ENCODE data around the gene CRKL. TPM values are rescaled to one million over a fixed set of nuclear protein-coding genes. Genes with fewer than 3 reads are reported as not detected.

Gene CRKL, protein sequence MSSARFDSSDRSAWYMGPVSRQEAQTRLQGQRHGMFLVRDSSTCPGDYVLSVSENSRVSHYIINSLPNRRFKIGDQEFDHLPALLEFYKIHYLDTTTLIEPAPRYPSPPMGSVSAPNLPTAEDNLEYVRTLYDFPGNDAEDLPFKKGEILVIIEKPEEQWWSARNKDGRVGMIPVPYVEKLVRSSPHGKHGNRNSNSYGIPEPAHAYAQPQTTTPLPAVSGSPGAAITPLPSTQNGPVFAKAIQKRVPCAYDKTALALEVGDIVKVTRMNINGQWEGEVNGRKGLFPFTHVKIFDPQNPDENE
- 81.4 and 86.3 TPM in 2 replicates for total RNA-seq
- long read RNA-seq, full-length matches to known transcripts, result 1 of 48 reads
- long read RNA-seq, partial matches to known transcripts, result 5 of 48 reads
- long read RNA-seq, other reads (novel, unspliced or antisense), result 42 of 48 reads

DNA sequence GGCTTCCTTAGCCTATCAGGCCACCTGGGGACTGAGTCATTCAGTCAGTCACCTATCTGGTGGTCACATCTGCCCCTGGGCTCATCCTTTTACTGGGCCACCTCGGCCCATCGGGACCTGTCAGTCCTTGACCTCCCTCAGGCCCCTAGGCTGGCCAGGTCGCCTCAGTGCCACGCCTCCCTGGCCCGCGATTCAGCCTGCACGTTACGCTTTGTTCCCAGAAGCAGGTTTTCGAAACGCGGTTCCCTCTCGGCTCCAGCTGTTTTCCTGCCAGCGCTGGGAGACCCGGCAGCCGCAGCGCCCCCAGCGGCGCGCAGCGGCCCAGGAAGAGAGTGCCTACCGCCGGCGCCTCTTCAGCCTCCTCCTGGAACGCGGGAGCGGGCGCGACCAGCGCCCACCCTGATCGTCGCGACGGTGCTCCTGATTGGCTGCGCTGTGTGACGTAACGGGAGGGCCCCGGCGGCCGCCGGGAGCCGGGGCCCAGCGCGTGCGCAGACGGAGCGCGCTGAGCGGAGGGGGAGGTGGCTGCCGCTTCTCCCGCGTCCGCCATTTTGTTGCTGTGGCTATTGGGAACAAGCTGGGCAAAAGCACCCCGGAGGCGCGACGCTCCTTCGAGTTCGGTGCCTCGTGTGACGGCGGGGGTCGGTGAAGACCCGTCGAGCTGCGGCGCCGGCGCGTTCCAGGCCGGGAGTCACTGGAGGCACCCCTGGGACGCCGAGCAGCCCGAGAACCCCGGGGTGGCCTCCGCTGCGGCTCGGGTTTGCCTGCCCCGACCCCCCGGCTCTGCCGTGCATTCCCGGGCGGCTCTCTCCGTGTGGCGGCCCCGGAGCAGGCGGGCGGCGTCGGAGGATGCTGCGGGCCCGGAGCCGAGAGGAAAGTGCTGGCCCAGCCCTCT lies at the start of gene CRKL:
TSS of gene CRKL (plus strand) at position 492 of the 895 bp plus-strand sequence. CDS start 528 bp downstream, outside the sequence.
- H3K4me3 Mint-ChIP-seq (ENCODE audit: low read depth), result peak within 1 kb of the TSS; percentile 99
- H3K27me3 Mint-ChIP-seq, result no peaks in the 10 kb centered on the region
- peak; percentile 95 for DNase-seq (ENCODE audit: low spot score, unreplicated experiment)
- peak within 1 kb of the TSS; percentile 98 for H3K27ac Mint-ChIP-seq
- TF ChIP-seq, protein P1, sequence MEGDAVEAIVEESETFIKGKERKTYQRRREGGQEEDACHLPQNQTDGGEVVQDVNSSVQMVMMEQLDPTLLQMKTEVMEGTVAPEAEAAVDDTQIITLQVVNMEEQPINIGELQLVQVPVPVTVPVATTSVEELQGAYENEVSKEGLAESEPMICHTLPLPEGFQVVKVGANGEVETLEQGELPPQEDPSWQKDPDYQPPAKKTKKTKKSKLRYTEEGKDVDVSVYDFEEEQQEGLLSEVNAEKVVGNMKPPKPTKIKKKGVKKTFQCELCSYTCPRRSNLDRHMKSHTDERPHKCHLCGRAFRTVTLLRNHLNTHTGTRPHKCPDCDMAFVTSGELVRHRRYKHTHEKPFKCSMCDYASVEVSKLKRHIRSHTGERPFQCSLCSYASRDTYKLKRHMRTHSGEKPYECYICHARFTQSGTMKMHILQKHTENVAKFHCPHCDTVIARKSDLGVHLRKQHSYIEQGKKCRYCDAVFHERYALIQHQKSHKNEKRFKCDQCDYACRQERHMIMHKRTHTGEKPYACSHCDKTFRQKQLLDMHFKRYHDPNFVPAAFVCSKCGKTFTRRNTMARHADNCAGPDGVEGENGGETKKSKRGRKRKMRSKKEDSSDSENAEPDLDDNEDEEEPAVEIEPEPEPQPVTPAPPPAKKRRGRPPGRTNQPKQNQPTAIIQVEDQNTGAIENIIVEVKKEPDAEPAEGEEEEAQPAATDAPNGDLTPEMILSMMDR (IDR thresholded peaks at IDR 0.05; ENCODE audit: unreplicated experiment), result peak; percentile 95
- peaks cover 3% of the 10 kb centered on the region for H3K36me3 Mint-ChIP-seq (ENCODE audit: insufficient read depth)
- peaks cover 22% of the 10 kb centered on the region for H3K4me1 Mint-ChIP-seq (ENCODE audit: low read depth)
- no peaks in the 10 kb centered on the region for H3K9me3 Mint-ChIP-seq (ENCODE audit: low read depth)

GRCh38 chr22:20868025-20868962 lies 48.9 kb upstream of the CRKL start:
- Mint-ChIP-seq H3K27ac (peak overlapping the region; percentile 81), H3K36me3 (ENCODE audit: insufficient read depth) (peaks cover 4% of the 10 kb centered on the region), H3K27me3 (no peaks in the 10 kb centered on the region), H3K4me3 (ENCODE audit: low read depth) (no peak overlapping the region), H3K4me1 (ENCODE audit: low read depth) (peaks cover 23% of the 10 kb centered on the region), H3K9me3 (ENCODE audit: low read depth) (no peaks in the 10 kb centered on the region)
- no peak for DNase-seq (ENCODE audit: low spot score, unreplicated experiment)
- TF ChIP-seq, protein P1 (IDR thresholded peaks at IDR 0.05; ENCODE audit: unreplicated experiment), result no peak

GRCh38 chr22:20869234-20869633 lies 48.0 kb upstream of the CRKL start:
- Mint-ChIP-seq H3K36me3 (ENCODE audit: insufficient read depth) (peaks cover 5% of the 10 kb centered on the region), H3K4me1 (ENCODE audit: low read depth) (peaks cover 23% of the 10 kb centered on the region), H3K4me3 (ENCODE audit: low read depth) (no peak overlapping the region), H3K9me3 (ENCODE audit: low read depth) (no peaks in the 10 kb centered on the region), H3K27ac (peak overlapping the region; percentile 71), H3K27me3 (no peaks in the 10 kb centered on the region)
- TF ChIP-seq, protein P1 (IDR thresholded peaks at IDR 0.05; ENCODE audit: unreplicated experiment), result no peak
- DNase-seq (ENCODE audit: low spot score, unreplicated experiment), result no peak

GRCh38 chr22:20873214-20873613 lies 44.0 kb upstream of the CRKL start:
- no peaks in the 10 kb centered on the region for H3K27me3 Mint-ChIP-seq
- no peak for DNase-seq (ENCODE audit: low spot score, unreplicated experiment)
- no peak overlapping the region for H3K4me3 Mint-ChIP-seq (ENCODE audit: low read depth)
- TF ChIP-seq, protein P1 (IDR thresholded peaks at IDR 0.05; ENCODE audit: unreplicated experiment), result no peak
- no peak overlapping the region for H3K27ac Mint-ChIP-seq
- H3K4me1 Mint-ChIP-seq (ENCODE audit: low read depth), result no peaks in the 10 kb centered on the region
- peaks cover 7% of the 10 kb centered on the region for H3K36me3 Mint-ChIP-seq (ENCODE audit: insufficient read depth)
- no peaks in the 10 kb centered on the region for H3K9me3 Mint-ChIP-seq (ENCODE audit: low read depth)

Data from progenitor cell of endocrine pancreas (in vitro differentiated cells).